GM18858 (cell line): ENCODE data around the gene CD300E.
"Not testable (repeated sequence)": the region's sequence is repeated elsewhere in the genome, so short reads cannot be mapped to it uniquely, and the experiment has no call there.

Experiments
- ATAC-seq: cut with Tn5 transposase; IDR thresholded peaks from one replicate; pipeline ENCODE4 v1.9.1; 2021; ENCODE audit not compliant: unreplicated experiment

The CD300E gene

DNA sequence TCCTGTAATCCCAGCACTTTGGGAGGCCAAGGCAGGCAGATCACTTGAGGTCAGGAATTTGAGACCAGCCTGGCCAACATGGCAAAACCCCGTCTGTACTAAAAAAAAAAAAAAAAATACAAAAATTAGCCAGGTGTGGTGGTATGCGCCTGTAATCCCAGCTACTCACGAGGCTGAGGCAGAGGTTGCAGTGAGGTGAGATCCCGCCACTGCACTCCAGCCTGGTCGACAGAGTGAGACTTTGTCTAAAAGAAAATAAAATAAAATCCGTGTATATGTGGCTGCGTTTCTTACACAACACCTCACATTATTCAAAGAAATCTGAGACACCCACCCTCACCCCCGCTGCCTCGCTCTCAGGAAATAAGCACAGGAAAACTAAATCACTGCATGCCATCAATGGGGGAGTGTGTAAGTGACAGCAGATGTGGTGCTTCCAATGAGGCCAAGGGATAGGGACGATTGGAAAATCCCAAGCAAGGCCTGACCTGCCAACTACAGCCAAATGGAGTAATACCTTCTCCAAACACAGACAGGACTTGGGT is 13.1 kb upstream of the CD300E start:
- not testable (repeated sequence) for ATAC-seq

DNA sequence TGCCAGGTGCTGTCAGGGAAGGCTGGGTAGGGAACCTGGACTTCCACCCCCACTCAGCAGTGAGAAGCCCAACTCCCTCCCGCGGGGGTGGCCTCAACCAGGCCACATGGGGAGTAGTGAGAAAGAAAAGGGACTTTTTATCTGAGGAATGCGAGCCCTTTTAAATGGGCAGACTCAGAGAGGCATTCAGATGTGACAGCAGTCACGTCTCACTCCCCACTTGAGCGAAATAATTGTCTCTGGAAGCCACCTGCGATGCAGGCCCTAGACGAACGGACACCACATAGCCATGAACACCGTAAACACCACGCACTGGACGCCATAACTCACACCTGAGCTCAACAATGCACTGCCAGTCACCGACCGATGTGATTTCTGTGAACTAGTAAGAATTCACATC is 11.9 kb upstream of the CD300E start:
- ATAC-seq: no peak

GRCh38 chr17:74633326-74633725 is 9.8 kb upstream of the CD300E start:
- no peak for ATAC-seq

DNA sequence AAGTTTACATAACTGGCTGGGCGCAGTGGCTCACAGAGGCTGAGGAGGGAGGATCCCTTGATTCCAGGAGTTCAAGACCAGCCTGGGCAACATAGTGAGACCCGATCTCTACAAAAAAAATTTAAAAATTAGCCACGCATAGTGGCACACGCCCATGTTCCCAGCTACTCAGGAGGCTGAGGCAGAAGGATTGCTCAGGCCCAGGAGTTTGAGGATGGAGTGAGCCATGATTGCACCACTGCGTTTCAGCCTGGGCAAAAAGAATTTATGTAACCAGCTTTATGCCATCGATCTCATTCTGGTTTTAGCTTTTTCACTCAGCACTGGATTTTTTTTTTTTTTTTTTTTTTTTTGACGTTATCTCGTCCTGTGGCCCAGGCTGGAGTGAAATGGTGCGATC is 9.1 kb upstream of the CD300E start:
- ATAC-seq: no peak

- ATAC-seq: no peak
Observed at GRCh38 chr17:74631468-74632450, 8.2 kb upstream of the CD300E start.

DNA sequence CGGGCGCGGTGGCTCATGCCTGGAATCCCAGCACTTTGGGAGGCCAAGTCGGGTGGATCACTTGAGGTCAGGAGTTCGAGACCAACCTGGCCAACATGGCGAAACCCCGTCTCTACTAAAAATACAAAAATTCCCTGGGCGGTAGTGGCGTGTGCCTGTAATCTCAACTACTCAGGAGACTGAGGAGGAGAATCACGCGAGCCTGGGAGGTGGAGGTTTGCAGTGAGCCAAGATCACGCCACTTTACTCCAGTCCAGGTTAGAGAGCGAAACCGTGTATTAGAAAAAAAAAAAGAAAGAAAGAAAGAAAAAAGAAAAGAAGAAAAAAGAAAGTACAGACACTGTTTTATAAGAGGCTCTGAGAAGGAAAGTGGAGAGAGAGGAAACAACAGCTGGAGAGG is 6.7 kb upstream of the CD300E start:
- ATAC-seq: not testable (repeated sequence)

GRCh38 chr17:74625661-74626060 is 2.1 kb upstream of the CD300E start:
- no peak for ATAC-seq

DNA sequence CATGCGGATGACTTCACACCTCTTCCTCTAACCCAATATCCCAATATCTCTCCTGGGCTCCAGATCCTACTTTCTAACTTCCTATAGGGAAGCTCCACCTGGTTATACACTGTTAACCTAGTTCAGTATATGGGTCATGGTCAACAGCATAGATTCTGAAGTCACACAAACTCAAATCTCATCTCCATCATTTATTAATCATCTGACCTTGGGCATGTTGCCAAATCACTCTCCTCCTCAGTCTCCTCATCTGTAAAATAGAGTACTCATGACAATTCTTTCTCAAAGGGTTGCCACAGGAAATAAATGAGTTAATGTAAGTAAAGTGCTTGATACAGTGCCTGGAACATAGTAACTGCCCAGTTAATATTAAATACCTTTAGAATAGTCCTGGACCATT is 593 bp upstream of the CD300E start:
- ATAC-seq: no peak

DNA sequence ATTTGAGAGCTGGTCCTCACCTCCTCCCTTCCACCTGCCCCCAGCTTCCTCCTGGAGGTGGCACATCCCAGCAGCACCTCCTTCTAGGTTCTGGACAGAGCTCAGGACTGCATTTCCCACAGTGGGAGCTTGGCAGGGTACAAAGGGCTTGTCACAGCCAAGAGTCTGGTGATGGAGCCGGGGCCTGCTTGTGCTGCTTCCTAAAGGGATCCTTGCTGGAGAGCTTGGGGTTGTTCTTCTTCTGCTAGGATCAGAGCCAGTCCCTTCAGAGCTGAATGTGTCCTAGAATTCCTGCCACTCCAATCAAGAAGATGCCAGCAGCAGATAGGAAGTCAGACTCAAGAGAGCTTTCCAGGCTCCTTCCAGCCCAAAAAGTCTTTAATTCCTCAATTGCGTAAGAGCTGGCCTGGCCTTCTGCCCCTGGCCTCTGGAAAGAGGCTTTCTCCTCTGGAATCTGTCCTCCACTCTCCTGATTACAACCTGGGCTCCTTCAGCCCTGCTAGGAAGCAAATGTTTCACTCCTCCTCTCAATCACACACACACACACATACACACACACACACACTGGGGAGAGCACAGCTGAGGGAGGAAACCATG is 4.4 kb downstream of the CD300E start:
- ATAC-seq: no peak

DNA sequence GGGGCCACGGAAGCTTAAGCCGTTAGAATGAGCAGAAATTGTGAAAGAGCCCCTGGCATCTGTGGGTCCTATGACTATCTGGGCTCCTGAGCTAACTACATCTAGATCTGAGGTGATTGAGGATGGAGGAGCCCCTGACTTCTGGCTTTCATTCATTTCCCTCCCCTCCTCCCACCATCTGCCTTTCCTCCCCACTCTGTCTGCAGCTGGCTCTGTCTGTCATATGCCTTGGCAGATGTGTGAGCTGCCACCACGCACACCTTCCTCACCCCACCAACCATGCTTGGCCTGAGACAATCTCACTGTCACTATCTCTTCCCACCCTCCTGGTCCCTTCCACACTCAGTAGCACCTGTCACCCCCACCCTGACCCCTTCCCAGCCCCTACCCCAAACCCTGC is 5.1 kb downstream of the CD300E start:
- no peak for ATAC-seq

DNA sequence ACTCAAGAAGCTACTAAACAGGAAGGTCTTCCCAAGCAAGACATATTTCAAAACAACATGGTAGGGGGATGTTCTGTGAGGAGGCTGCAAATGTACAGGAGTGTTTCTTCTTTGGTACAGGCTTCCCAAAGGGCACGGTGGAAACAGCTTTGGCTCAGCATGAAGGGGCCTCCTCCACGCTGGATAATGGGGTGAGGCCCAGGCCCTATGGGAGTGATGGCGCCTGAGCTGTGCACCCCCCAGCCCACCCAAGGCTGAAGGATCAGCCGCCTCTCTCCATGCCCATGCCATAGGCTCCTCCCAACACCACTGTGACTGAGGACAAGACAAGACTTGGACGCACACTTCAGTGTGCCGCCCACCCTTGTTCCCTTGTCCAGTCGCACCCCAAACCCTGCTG is 6.8 kb downstream of the CD300E start:
- no peak for ATAC-seq

DNA sequence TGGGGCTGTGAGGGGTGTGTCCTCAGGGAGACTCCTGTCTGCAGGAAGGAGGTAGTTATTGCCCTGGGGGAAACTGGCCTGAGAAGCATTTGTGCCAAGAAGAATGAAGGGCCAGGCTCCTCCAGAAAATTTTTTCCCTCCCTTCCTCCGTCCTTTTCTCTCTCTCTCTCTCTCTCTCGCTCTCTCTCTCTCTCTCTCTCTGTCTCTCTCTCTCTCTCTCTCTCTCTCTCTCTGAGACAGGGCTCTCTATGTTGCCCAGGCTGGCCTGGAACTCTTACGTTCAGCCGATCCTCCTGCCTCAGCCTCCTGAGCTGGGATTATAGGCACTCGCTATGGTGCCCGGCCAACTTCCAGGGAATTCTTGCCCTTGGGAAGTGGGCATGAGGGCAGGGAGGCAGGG is 11.5 kb downstream of the CD300E start:
- ATAC-seq: no peak

GRCh38 chr17:74610108-74610507 is 13.4 kb downstream of the CD300E start:
- ATAC-seq: no peak

DNA sequence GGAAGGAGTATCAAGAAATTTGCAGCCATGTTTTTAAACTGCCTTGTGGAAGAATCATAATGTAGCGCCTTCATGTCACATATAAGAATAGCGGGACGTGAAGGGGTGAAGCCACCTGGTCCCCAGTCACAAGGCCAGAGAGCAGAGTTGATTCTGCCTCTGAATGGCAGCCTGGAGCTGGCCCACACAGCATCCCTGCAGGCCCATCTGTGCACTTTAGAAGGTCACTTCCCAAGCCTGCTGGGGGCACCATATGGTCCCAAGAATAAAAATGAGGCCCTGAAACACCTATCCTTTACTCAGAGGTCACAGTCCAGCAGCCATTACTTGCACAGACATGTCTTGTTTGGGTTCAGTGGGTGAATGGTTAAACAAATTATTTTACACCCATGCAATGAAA is 15.0 kb downstream of the CD300E start:
- no peak for ATAC-seq

GRCh38 chr17:74607221-74607620 is 16.3 kb downstream of the CD300E start:
- no peak for ATAC-seq

GRCh38 chr17:74606050-74606449 is 17.5 kb downstream of the CD300E start:
- no peak for ATAC-seq

- ATAC-seq: no peak
Observed at GRCh38 chr17:74605361-74605760, 18.2 kb downstream of the CD300E start.

- ATAC-seq: no peak
Observed at GRCh38 chr17:74604761-74605160, 18.8 kb downstream of the CD300E start.

- no peak for ATAC-seq
Observed at GRCh38 chr17:74604200-74604599, 19.3 kb downstream of the CD300E start.

GRCh38 chr17:74603746-74604145 is 19.8 kb downstream of the CD300E start:
- no peak for ATAC-seq

GRCh38 chr17:74603037-74603635 is 20.4 kb downstream of the CD300E start:
- ATAC-seq: no peak
